GM12878 (cell line): ENCODE results near the gene ABCG2. TPM values are rescaled to one million over a fixed set of nuclear protein-coding genes. Genes with fewer than 3 reads are reported as not detected.

Experiments used
- ATAC-seq: fragments of 200-7000 bp; cut with Tn5 transposase; 3 replicates; pipeline ENCODE4 v1.9.1; 2020; ENCODE audit warnings: mild to moderate bottlenecking, moderate library complexity
- BruUV-seq: library from RNA; stranded (reverse); fragments of 400-500 nt; replicated peaks from 2 replicates; lab custom pipeline; 2021; lab: Mats Ljungman, UMichigan
- CTCF ChIA-PET: fragments of 300-600 bp; sonication (Branson Sonifier 250); formaldehyde crosslinking; extraction: SDS; loops from one replicate; lab custom pipeline; 2021; ENCODE audit warnings: inconsistent platforms; lab: Yijun Ruan, JAX
- POLR2A ChIA-PET: fragments of 350-600 bp; formaldehyde crosslinking; extraction: SDS; loops from one replicate; lab custom pipeline; 2021; ENCODE audit warnings: inconsistent platforms; lab: Charles Lee
- RAD21 ChIA-PET: fragments of 300-600 bp; sonication (Branson Sonifier 250); formaldehyde crosslinking; loops from one replicate; lab custom pipeline; 2023; ENCODE audit warnings: antibody characterized with exemption; ENCODE audit not compliant: unreplicated experiment; lab: Charles Lee
- SMC1A ChIA-PET: fragments of 300-600 bp; sonication (Branson Sonifier 250); formaldehyde crosslinking; loops from one replicate; lab custom pipeline; 2023; ENCODE audit not compliant: unreplicated experiment, uncharacterized antibody; lab: Charles Lee
- DNase-seq: peaks from one replicate; pipeline ENCODE4 v3.0.0-alpha.2; 2011; ENCODE audit warnings: low read depth, low spot score
- FAIRE-seq: peaks from 3 replicates; lab custom pipeline; 2011; peaks lifted over from hg19 to GRCh38; lab: Jason Lieb, UNC
- H2AFZ ChIP-seq: 2 replicates; pipeline ENCODE4 v1.6.0; 2011; ENCODE audit warnings: low read depth, low read length, control low read depth; ENCODE audit not compliant: control insufficient read depth
- H3K27ac ChIP-seq: 2 replicates; pipeline ENCODE4 v1.5.1; 2011; ENCODE audit warnings: control low read depth; ENCODE audit not compliant: control insufficient read depth, insufficient read depth
- H3K27me3 ChIP-seq, 2 experiments: replicated peaks in 1 of 2; 2 replicates each; pipeline versions ENCODE4 v1.6.0 to v1.6.1; 2011; ENCODE audit warnings: low read length in 1 of 2; ENCODE audit not compliant: control insufficient read depth in 2 of 2, insufficient read depth in 2 of 2
- H3K36me3 ChIP-seq, 2 experiments: 2 replicates each; pipeline ENCODE4 v1.5.1; 2011; ENCODE audit warnings: low read length in 1 of 2; ENCODE audit not compliant: control insufficient read depth in 2 of 2, insufficient read depth in 2 of 2
- H3K4me1 ChIP-seq: 2 replicates; pipeline ENCODE4 v1.6.1; 2011; ENCODE audit warnings: mild to moderate bottlenecking, low read length, moderate library complexity, mixed read lengths; ENCODE audit not compliant: control insufficient read depth, insufficient read depth
- H3K4me2 ChIP-seq: 2 replicates; pipeline ENCODE4 v1.6.0; 2011; ENCODE audit warnings: control low read depth; ENCODE audit not compliant: control insufficient read depth, insufficient read depth
- H3K4me3 ChIP-seq: fragments of 200-600 bp; sonication (generic); 2 replicates; pipeline ENCODE4 v1.5.1; 2016
- H3K79me2 ChIP-seq: 2 replicates; pipeline ENCODE4 v1.6.0; 2011; ENCODE audit warnings: low read length; ENCODE audit not compliant: control insufficient read depth, insufficient read depth
- H3K9ac ChIP-seq: 2 replicates; pipeline ENCODE4 v1.8.0; 2011; ENCODE audit warnings: low read length, control low read depth, mixed read lengths; ENCODE audit not compliant: control insufficient read depth, insufficient read depth
- H3K9me3 ChIP-seq: replicated peaks from 3 replicates; pipeline ENCODE4 v1.5.1; 2011; ENCODE audit warnings: mild to moderate bottlenecking, low read length; ENCODE audit not compliant: control insufficient read depth, insufficient read depth
- H4K20me1 ChIP-seq: 2 replicates; pipeline ENCODE4 v1.6.0; 2011; ENCODE audit not compliant: control insufficient read depth, insufficient read depth
- ATF2 ChIP-seq: IDR thresholded peaks from 2 replicates; pipeline ENCODE4 v1.6.1; 2012; ENCODE audit warnings: low read length, inconsistent platforms
- CUX1 ChIP-seq: IDR thresholded peaks from 2 replicates; pipeline ENCODE4 v1.6.1; 2012; ENCODE audit warnings: improper control_type of control experiment, low read depth, low read length; ENCODE audit not compliant: insufficient replicate concordance
- GABPA ChIP-seq: IDR thresholded peaks from 2 replicates; pipeline ENCODE4 v1.6.1; 2014; ENCODE audit warnings: antibody characterized with exemption, low read depth, mild to moderate bottlenecking, inconsistent platforms
- MEF2B ChIP-seq: fragments of 450-650 bp; IDR thresholded peaks from 2 replicates; pipeline ENCODE4 v1.6.1; 2018; ENCODE audit warnings: mild to moderate bottlenecking, moderate library complexity; ENCODE audit not compliant: partially characterized antibody, poor library complexity, severe bottlenecking
- SIX5 ChIP-seq: IDR thresholded peaks from 2 replicates; pipeline ENCODE4 v1.6.1; 2011; ENCODE audit warnings: mild to moderate bottlenecking, low read depth, low read length, moderate library complexity; ENCODE audit not compliant: severe bottlenecking
- ZBTB4 ChIP-seq: fragments of 450-650 bp; formaldehyde crosslinking; IDR thresholded peaks from 2 replicates; pipeline ENCODE4 v1.4.0; 2022; ENCODE audit warnings: mild to moderate bottlenecking, moderate library complexity
- WGBS: methylation state at CpG from one replicate; pipeline ENCODE4 v1.1.6; 2016; ENCODE audit warnings: low lambda C conversion rate; ENCODE audit not compliant: insufficient replicate concordance, insufficient coverage; ENCODE audit errors: missing lambda C conversion rate; 5-methylcytosine and 5-hydroxymethylcytosine counted together
- in situ Hi-C: fragments of 300-500 bp; cut with MboI; formaldehyde crosslinking; loops from 9 replicates; pipeline ENCODE4 v1.14.3; 2018; ENCODE audit warnings: mixed read lengths
- intact Hi-C: fragments of 100-400 bp; cut with micrococcal nuclease; formaldehyde crosslinking; loops from one replicate; pipeline ENCODE4 v1.14.2; 2022; ENCODE audit not compliant: unreplicated experiment
- polyA plus RNA-seq, 11 experiments: library from polyadenylated mRNA; depleted of rRNA in 4 of 11; unstranded in 6 of 11; stranded (reverse) in 5 of 11; fragments of >200 nt; fragmentation: Nextera tagmentation in 4 of 11; fragmentation: Illumina TruSeq in 1 of 11; extraction: Ambion mirVana in 4 of 11; extraction: Trizol in 1 of 11; gene quantifications; 1 replicate in 1 of 11; 2 replicates in 10 of 11; pipeline versions ENCODE4 v1.2.1 to v1.2.3, GENCODE V29; 2011 to 2016; ENCODE audit warnings: inconsistent platforms in 2 of 11, missing spikeins in 2 of 11, low read depth in 1 of 11
- total RNA-seq, 4 experiments: library from RNA; depleted of rRNA in 3 of 4; stranded (reverse); fragments of >200 nt in 3 of 4; fragmentation: Illumina TruSeq in 1 of 4; extraction: Trizol in 1 of 4; gene quantifications; 2 replicates each; pipeline versions ENCODE4 v1.2.1 to v1.2.3, GENCODE V29; 2013 to 2021

The ABCG2 gene
- total and polyA plus RNA-seq, 10 of the 15 experiments (the other 5 are each of a cell fraction or from before 2014, with no cell fraction given) = 0.03 to 0.06 (median 0.04) TPM; not detected in 7

- no peak overlapping the region for H3K4me2 ChIP-seq
- no peak overlapping the region for H3K9ac ChIP-seq
- no peaks in the 10 kb centered on the region for H3K79me2 ChIP-seq
- WGBS = 91% methylated on average over 1 of the region's 1 CpG
- ChIA-PET RAD21 (no interaction called here), POLR2A (no interaction called here), SMC1A (no interaction called here), CTCF (interaction anchor here (1.2 to 1.6 kb wide), 2 partner anchors 54 to 56 kb away, joined by 3 read pairs; no protein-coding TSS in a partner anchor)
- DNase-seq (no peak), FAIRE-seq (no peak), ATAC-seq (no peak)
- no peak overlapping the region for H2AFZ ChIP-seq
- in situ Hi-C loops = no loop called here
- BruUV-seq = no TSS peak
- intact Hi-C loops = no loop called here
- TF ChIP-seq ATF2 (no peak), GABPA (no peak), ZBTB4 (CRISPR knock-in tag) (no peak), CUX1 (no peak), MEF2B (no peak), SIX5 (no peak)
- no peak overlapping the region for H3K4me3 ChIP-seq
- H3K27ac ChIP-seq = no peak overlapping the region
- H3K27me3 ChIP-seq = no peaks in the 10 kb centered on the region; a peak in 1 of 4 replicates
- no peaks in the 10 kb centered on the region for H4K20me1 ChIP-seq
- H3K4me1 ChIP-seq = no peaks in the 10 kb centered on the region
- no peaks in the 10 kb centered on the region for H3K9me3 ChIP-seq
- no peaks in the 10 kb centered on the region for H3K36me3 ChIP-seq
These were observed 71.4 kb downstream of the ABCG2 start for GRCh38 chr4:88087004-88087403.
